ENCODE measurements around the gene GJD4. TPM values are rescaled to one million over a fixed set of nuclear protein-coding genes. Genes with fewer than 3 reads are reported as not detected.

The GJD4 gene
- total RNA-seq, 1 experiment from 2014 or later = 0.18 TPM

DNA sequence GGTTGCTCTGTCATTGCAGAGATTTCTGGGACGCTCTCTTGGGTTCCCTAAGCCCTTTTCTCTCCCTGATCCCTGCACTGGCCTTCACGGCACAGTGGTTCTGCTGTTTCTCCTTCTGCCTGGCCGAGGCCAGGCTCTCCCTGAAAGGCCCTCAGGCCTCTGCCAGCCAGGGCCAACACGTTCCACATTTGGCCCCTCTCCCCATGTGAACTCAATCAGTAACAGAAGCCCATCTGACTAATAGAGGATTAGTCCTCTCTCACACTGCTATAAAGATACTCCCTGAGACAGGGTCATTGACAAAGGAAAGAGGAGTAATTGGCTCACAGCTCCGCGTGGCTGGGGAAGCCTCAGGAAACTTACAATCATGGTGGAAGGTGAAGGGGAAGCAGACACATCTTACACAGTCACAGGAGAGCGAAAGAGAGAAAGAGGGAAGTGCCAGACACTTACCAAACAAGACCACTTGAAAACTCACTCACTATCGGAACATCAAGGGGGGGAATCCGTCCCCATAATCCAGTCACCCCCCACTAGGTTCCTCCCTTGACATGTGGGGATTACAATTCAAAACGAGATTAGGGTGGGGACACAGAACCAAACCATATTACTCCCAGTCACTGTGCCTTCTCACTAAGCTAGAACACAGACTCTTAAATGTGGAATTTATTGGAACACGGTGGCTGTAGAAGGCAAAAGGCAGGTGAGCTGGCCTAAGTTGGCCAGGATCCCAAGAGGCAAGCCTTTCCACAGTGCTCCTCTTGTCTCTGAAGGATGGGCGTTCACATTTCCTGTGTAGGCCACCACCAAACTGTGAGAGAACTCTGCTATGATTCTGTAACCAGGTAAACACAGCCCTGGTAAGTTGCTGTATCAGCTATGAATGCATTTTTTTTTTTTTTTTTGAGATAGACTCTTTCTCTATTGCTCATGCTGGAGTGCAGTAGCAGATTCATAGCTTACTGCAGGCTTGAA is 28.2 kb downstream of the GJD4 start:
- Mint-ChIP-seq H3K36me3 (ENCODE audit: insufficient read depth, unreplicated experiment) (no peaks in the 10 kb centered on the region), H3K27ac (ENCODE audit: unreplicated experiment) (no peak overlapping the region), H3K4me3 (ENCODE audit: unreplicated experiment) (no peak overlapping the region), H3K9me3 (ENCODE audit: unreplicated experiment) (no peaks in the 10 kb centered on the region), H3K27me3 (ENCODE audit: insufficient read depth, unreplicated experiment) (no peaks in the 10 kb centered on the region), H3K4me1 (ENCODE audit: low read depth, unreplicated experiment) (no peaks in the 10 kb centered on the region)
- ChIA-PET POLR2A (no interaction called here), CTCF (interaction anchor here (0.6 to 1.0 kb wide), 5 partner anchors 19 to 1146 kb away, joined by 3 to 6 read pairs (median 3); no protein-coding TSS in a partner anchor)
- TF ChIP-seq CTCF (IDR thresholded peaks at IDR 0.05; ENCODE audit: insufficient read depth in 1 of 2, low read depth in 1 of 2, low read length in 1 of 2, severe bottlenecking in 1 of 2, unreplicated experiment in 1 of 2) = no peak
- H3K27me3 ChIP-seq (replicated peaks; ENCODE audit: control insufficient read depth, insufficient read depth, low read length) = no peaks in the 10 kb centered on the region
- no TSS peak for BruUV-seq (replicated peaks)
- no peaks in the 10 kb centered on the region for H3K9me3 ChIP-seq
- intact Hi-C loops (cut with micrococcal nuclease; ENCODE audit: unreplicated experiment) = no loop called here
- no peak for DNase-seq
- no peak overlapping the region for H3K4me3 ChIP-seq (ENCODE audit: low read depth, low read length)
- H3K4me1 ChIP-seq = no peaks in the 10 kb centered on the region
- H3K36me3 ChIP-seq (ENCODE audit: control insufficient read depth, insufficient read depth, low read length) = no peaks in the 10 kb centered on the region

DNA sequence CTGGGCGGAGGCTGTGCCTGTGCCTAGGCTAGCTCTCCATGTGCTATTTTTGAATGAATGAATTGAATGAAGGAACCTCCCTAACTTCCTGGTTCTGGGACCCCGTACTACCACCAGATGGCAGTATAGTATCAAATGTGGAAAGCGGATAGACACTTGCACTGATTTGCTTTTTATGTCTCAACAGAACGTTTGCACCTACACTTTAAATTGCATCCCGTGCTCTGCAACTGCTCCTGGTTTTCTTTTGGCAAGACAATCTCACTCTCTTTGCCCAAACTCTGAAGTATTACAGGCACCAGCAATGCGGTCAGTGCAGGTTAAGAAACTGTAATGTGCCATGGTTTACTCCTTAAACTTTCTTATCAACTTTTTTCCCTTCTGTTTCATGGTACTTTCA is 30.4 kb downstream of the GJD4 start:
- H3K4me1 Mint-ChIP-seq (ENCODE audit: low read depth, unreplicated experiment) = no peaks in the 10 kb centered on the region
- POLR2A ChIA-PET = no interaction called here
- Histone ChIP-seq H3K4me1 (no peaks in the 10 kb centered on the region), H3K36me3 (ENCODE audit: control insufficient read depth, insufficient read depth, low read length) (no peaks in the 10 kb centered on the region), H3K9me3 (no peaks in the 10 kb centered on the region), H3K4me3 (ENCODE audit: low read depth, low read length) (no peak overlapping the region), H3K27me3 (replicated peaks; ENCODE audit: control insufficient read depth, insufficient read depth, low read length) (no peaks in the 10 kb centered on the region)
- H3K9me3 Mint-ChIP-seq (ENCODE audit: unreplicated experiment) = no peaks in the 10 kb centered on the region
- no peaks in the 10 kb centered on the region for H3K36me3 Mint-ChIP-seq (ENCODE audit: insufficient read depth, unreplicated experiment)
- TF ChIP-seq CTCF (IDR thresholded peaks at IDR 0.05; ENCODE audit: insufficient read depth in 1 of 2, low read depth in 1 of 2, low read length in 1 of 2, severe bottlenecking in 1 of 2, unreplicated experiment in 1 of 2) = peak; percentile 94 to 96
- H3K27me3 Mint-ChIP-seq (ENCODE audit: insufficient read depth, unreplicated experiment) = no peaks in the 10 kb centered on the region
- BruUV-seq (replicated peaks) = no TSS peak
- no peak overlapping the region for H3K4me3 Mint-ChIP-seq (ENCODE audit: unreplicated experiment)
- no peak overlapping the region for H3K27ac Mint-ChIP-seq (ENCODE audit: unreplicated experiment)
- peak; percentile 60 to 78 for DNase-seq
- CTCF ChIA-PET = interaction anchor here (0.6 to 1.7 kb wide), 12 partner anchors 10 to 1245 kb away, joined by 3 to 14 read pairs (median 4); no protein-coding TSS in a partner anchor
- intact Hi-C loops (cut with micrococcal nuclease; ENCODE audit: unreplicated experiment) = loop anchor here (1.0 to 5.0 kb wide), 7 partner anchors 146 to 1246 kb away; no protein-coding TSS in a partner anchor

GRCh38 chr10:35636956-35637355 is 31.8 kb downstream of the GJD4 start:
- Mint-ChIP-seq H3K4me1 (ENCODE audit: low read depth, unreplicated experiment) (no peaks in the 10 kb centered on the region), H3K27me3 (ENCODE audit: insufficient read depth, unreplicated experiment) (no peaks in the 10 kb centered on the region), H3K9me3 (ENCODE audit: unreplicated experiment) (no peaks in the 10 kb centered on the region), H3K36me3 (ENCODE audit: insufficient read depth, unreplicated experiment) (peaks cover 2% of the 10 kb centered on the region), H3K4me3 (ENCODE audit: unreplicated experiment) (no peak overlapping the region), H3K27ac (ENCODE audit: unreplicated experiment) (no peak overlapping the region)
- ChIA-PET POLR2A (interaction anchor here (0.9 kb wide), 1 partner anchor 131 kb away, joined by 3 read pairs; no protein-coding TSS in a partner anchor), CTCF (interaction anchor here (0.6 to 1.2 kb wide), 2 partner anchors 395 to 1143 kb away, joined by 3 to 4 read pairs; no protein-coding TSS in a partner anchor)
- intact Hi-C loops (cut with micrococcal nuclease; ENCODE audit: unreplicated experiment) = loop anchor here (5.0 kb wide), 1 partner anchor 365 kb away; no protein-coding TSS in a partner anchor
- Histone ChIP-seq H3K36me3 (ENCODE audit: control insufficient read depth, insufficient read depth, low read length) (no peaks in the 10 kb centered on the region), H3K4me3 (ENCODE audit: low read depth, low read length) (no peak overlapping the region), H3K4me1 (no peaks in the 10 kb centered on the region), H3K9me3 (no peaks in the 10 kb centered on the region), H3K27me3 (replicated peaks; ENCODE audit: control insufficient read depth, insufficient read depth, low read length) (no peaks in the 10 kb centered on the region)
- DNase-seq = no peak
- TF ChIP-seq CTCF (IDR thresholded peaks at IDR 0.05; ENCODE audit: insufficient read depth in 1 of 2, low read depth in 1 of 2, low read length in 1 of 2, severe bottlenecking in 1 of 2, unreplicated experiment in 1 of 2) = no peak
- BruUV-seq (replicated peaks) = no TSS peak
